Activated T-helper 17 cell treated with anti-CD3 and anti-CD28 coated beads, Interleukin-2, amount 50 U/mL, for 72 hours (primary cell): ENCODE results near the gene CENPO. TPM values are rescaled to one million over a fixed set of nuclear protein-coding genes. Genes with fewer than 3 reads are reported as not detected.

Source experiments
- ATAC-seq: fragments of 150-1000 bp; cut with Tn5 transposase; replicated peaks from 2 replicates; pipeline ENCODE4 v1.10.0; 2021; ENCODE audit warnings: mild to moderate bottlenecking, moderate library complexity
- H3K27ac Mint-ChIP-seq: one replicate; pipeline ENCODE4 v1.8.0; 2022; ENCODE audit warnings: mixed read lengths
- H3K27me3 Mint-ChIP-seq: one replicate; pipeline ENCODE4 v1.8.0; 2022; ENCODE audit warnings: mixed read lengths
- H3K36me3 Mint-ChIP-seq: one replicate; pipeline ENCODE4 v1.8.0; 2022; ENCODE audit warnings: low read depth, mild to moderate bottlenecking, mixed read lengths
- H3K4me1 Mint-ChIP-seq: one replicate; pipeline ENCODE4 v1.8.0; 2022; ENCODE audit warnings: mixed read lengths
- H3K4me3 Mint-ChIP-seq: one replicate; pipeline ENCODE4 v1.8.0; 2022; ENCODE audit warnings: mild to moderate bottlenecking, mixed read lengths
- H3K9me3 Mint-ChIP-seq: one replicate; pipeline ENCODE4 v1.8.0; 2022; ENCODE audit warnings: mixed read lengths
- total RNA-seq, 2 donors: library from RNA; stranded (reverse); gene quantifications; one replicate each; pipeline ENCODE4 v1.2.3, GENCODE V29; 2022

Gene CENPO
- total RNA-seq, 2 donors from 2014 or later, result 32.7 to 54.8 TPM

- H3K27ac Mint-ChIP-seq, result no peak overlapping the region
- H3K27me3 Mint-ChIP-seq, result no peaks in the 10 kb centered on the region
- peaks cover 5% of the 10 kb centered on the region for H3K4me1 Mint-ChIP-seq
- ATAC-seq, result no peak
- H3K4me3 Mint-ChIP-seq, result no peak overlapping the region
- H3K36me3 Mint-ChIP-seq, result peaks cover 7% of the 10 kb centered on the region
- H3K9me3 Mint-ChIP-seq, result no peaks in the 10 kb centered on the region
Measured at GRCh38 chr2:24844023-24844685, 50.9 kb downstream of the CENPO start.

- Mint-ChIP-seq H3K36me3 (peaks cover 6% of the 10 kb centered on the region), H3K27ac (no peak overlapping the region), H3K9me3 (no peaks in the 10 kb centered on the region), H3K27me3 (no peaks in the 10 kb centered on the region), H3K4me3 (no peak overlapping the region), H3K4me1 (peaks cover 5% of the 10 kb centered on the region)
- no peak for ATAC-seq
Measured at GRCh38 chr2:24845691-24846090, 52.5 kb downstream of the CENPO start.

- no peaks in the 10 kb centered on the region for H3K4me1 Mint-ChIP-seq
- no peaks in the 10 kb centered on the region for H3K9me3 Mint-ChIP-seq
- no peak overlapping the region for H3K4me3 Mint-ChIP-seq
- H3K27ac Mint-ChIP-seq, result no peak overlapping the region
- H3K27me3 Mint-ChIP-seq, result no peaks in the 10 kb centered on the region
- H3K36me3 Mint-ChIP-seq, result no peaks in the 10 kb centered on the region
- no peak for ATAC-seq
Measured at GRCh38 chr2:24850944-24851343, 57.7 kb downstream of the CENPO start.

- no peaks in the 10 kb centered on the region for H3K9me3 Mint-ChIP-seq
- ATAC-seq, result no peak
- H3K4me3 Mint-ChIP-seq, result no peak overlapping the region
- no peak overlapping the region for H3K27ac Mint-ChIP-seq
- H3K36me3 Mint-ChIP-seq, result no peaks in the 10 kb centered on the region
- no peaks in the 10 kb centered on the region for H3K4me1 Mint-ChIP-seq
- no peaks in the 10 kb centered on the region for H3K27me3 Mint-ChIP-seq
Measured at GRCh38 chr2:24852026-24852425, 58.8 kb downstream of the CENPO start.

- Mint-ChIP-seq H3K9me3 (no peaks in the 10 kb centered on the region), H3K36me3 (no peaks in the 10 kb centered on the region), H3K27me3 (no peaks in the 10 kb centered on the region), H3K27ac (no peak overlapping the region), H3K4me1 (no peaks in the 10 kb centered on the region), H3K4me3 (no peak overlapping the region)
- no peak for ATAC-seq
Measured at GRCh38 chr2:24852431-24853020, 59.3 kb downstream of the CENPO start.

GRCh38 chr2:24853046-24853445 lies 59.8 kb downstream of the CENPO start:
- no peak for ATAC-seq
- no peaks in the 10 kb centered on the region for H3K9me3 Mint-ChIP-seq
- H3K36me3 Mint-ChIP-seq, result no peaks in the 10 kb centered on the region
- no peak overlapping the region for H3K4me3 Mint-ChIP-seq
- no peaks in the 10 kb centered on the region for H3K27me3 Mint-ChIP-seq
- H3K27ac Mint-ChIP-seq, result no peak overlapping the region
- H3K4me1 Mint-ChIP-seq, result no peaks in the 10 kb centered on the region

- ATAC-seq, result no peak
- Mint-ChIP-seq H3K4me3 (no peak overlapping the region), H3K36me3 (no peaks in the 10 kb centered on the region), H3K9me3 (no peaks in the 10 kb centered on the region), H3K4me1 (no peaks in the 10 kb centered on the region), H3K27me3 (no peaks in the 10 kb centered on the region), H3K27ac (no peak overlapping the region)
Measured at GRCh38 chr2:24853996-24854395, 60.8 kb downstream of the CENPO start.

- Mint-ChIP-seq H3K27me3 (no peaks in the 10 kb centered on the region), H3K9me3 (no peaks in the 10 kb centered on the region), H3K4me3 (no peak overlapping the region), H3K36me3 (no peaks in the 10 kb centered on the region), H3K27ac (no peak overlapping the region), H3K4me1 (no peaks in the 10 kb centered on the region)
- no peak for ATAC-seq
Measured at GRCh38 chr2:24855022-24855622, 61.9 kb downstream of the CENPO start.

GRCh38 chr2:24855726-24856125 lies 62.5 kb downstream of the CENPO start:
- Mint-ChIP-seq H3K36me3 (no peaks in the 10 kb centered on the region), H3K4me3 (no peak overlapping the region), H3K9me3 (no peaks in the 10 kb centered on the region), H3K27ac (no peak overlapping the region), H3K4me1 (no peaks in the 10 kb centered on the region), H3K27me3 (no peaks in the 10 kb centered on the region)
- no peak for ATAC-seq

GRCh38 chr2:24856791-24857211 lies 63.6 kb downstream of the CENPO start:
- no peaks in the 10 kb centered on the region for H3K4me1 Mint-ChIP-seq
- no peak for ATAC-seq
- H3K27me3 Mint-ChIP-seq, result no peaks in the 10 kb centered on the region
- no peak overlapping the region for H3K27ac Mint-ChIP-seq
- H3K4me3 Mint-ChIP-seq, result no peak overlapping the region
- H3K36me3 Mint-ChIP-seq, result no peaks in the 10 kb centered on the region
- H3K9me3 Mint-ChIP-seq, result no peaks in the 10 kb centered on the region

GRCh38 chr2:24857746-24858145 lies 64.5 kb downstream of the CENPO start:
- Mint-ChIP-seq H3K4me1 (no peaks in the 10 kb centered on the region), H3K36me3 (no peaks in the 10 kb centered on the region), H3K27me3 (no peaks in the 10 kb centered on the region), H3K27ac (no peak overlapping the region), H3K4me3 (no peak overlapping the region), H3K9me3 (no peaks in the 10 kb centered on the region)
- ATAC-seq, result no peak

- no peaks in the 10 kb centered on the region for H3K27me3 Mint-ChIP-seq
- no peaks in the 10 kb centered on the region for H3K9me3 Mint-ChIP-seq
- no peak for ATAC-seq
- no peak overlapping the region for H3K27ac Mint-ChIP-seq
- H3K4me1 Mint-ChIP-seq, result no peaks in the 10 kb centered on the region
- H3K36me3 Mint-ChIP-seq, result no peaks in the 10 kb centered on the region
- H3K4me3 Mint-ChIP-seq, result no peak overlapping the region
Measured at GRCh38 chr2:24858996-24859395, 65.8 kb downstream of the CENPO start.

GRCh38 chr2:24859968-24860600 lies 66.9 kb downstream of the CENPO start:
- Mint-ChIP-seq H3K9me3 (no peaks in the 10 kb centered on the region), H3K27ac (no peak overlapping the region), H3K4me3 (no peak overlapping the region), H3K36me3 (no peaks in the 10 kb centered on the region), H3K27me3 (no peaks in the 10 kb centered on the region), H3K4me1 (no peaks in the 10 kb centered on the region)
- ATAC-seq, result no peak

- no peaks in the 10 kb centered on the region for H3K27me3 Mint-ChIP-seq
Measured at GRCh38 chr2:24860631-24861030, 67.4 kb downstream of the CENPO start.

GRCh38 chr2:24861500-24861899 lies 68.3 kb downstream of the CENPO start:
- no peak for ATAC-seq
- no peak overlapping the region for H3K27ac Mint-ChIP-seq
- H3K4me1 Mint-ChIP-seq, result no peaks in the 10 kb centered on the region
- H3K9me3 Mint-ChIP-seq, result no peaks in the 10 kb centered on the region
- no peaks in the 10 kb centered on the region for H3K27me3 Mint-ChIP-seq
- no peak overlapping the region for H3K4me3 Mint-ChIP-seq
- no peaks in the 10 kb centered on the region for H3K36me3 Mint-ChIP-seq

More at GRCh38 chr2:24860631-24861030, 67.4 kb downstream of the CENPO start:
- H3K4me3 Mint-ChIP-seq, result no peak overlapping the region
- no peaks in the 10 kb centered on the region for H3K9me3 Mint-ChIP-seq
- H3K27ac Mint-ChIP-seq, result no peak overlapping the region
- ATAC-seq, result no peak
- no peaks in the 10 kb centered on the region for H3K36me3 Mint-ChIP-seq
- no peaks in the 10 kb centered on the region for H3K4me1 Mint-ChIP-seq
